OCI-LY1 (cell line): Measurements from ENCODE around the gene SORBS2.

Experiments
- EZH2 ChIP-seq: fragments of 200-600 bp; sonication (generic), shearing (Covaris generic); IDR thresholded peaks from 2 replicates; pipeline ENCODE4 v1.8.0; 2017; ENCODE audit warnings: borderline replicate concordance, mixed run types, mild to moderate bottlenecking, antibody characterized with exemption, low read length, moderate library complexity, mixed read lengths
- TF ChIP-seq, protein P1 (sequence below): fragments of 200-600 bp; sonication (generic), shearing (Covaris generic); IDR thresholded peaks from 2 replicates; pipeline ENCODE4 v1.5.1; 2017; ENCODE audit warnings: mild to moderate bottlenecking, antibody characterized with exemption, low read length, moderate library complexity, mixed read lengths

DNA sequence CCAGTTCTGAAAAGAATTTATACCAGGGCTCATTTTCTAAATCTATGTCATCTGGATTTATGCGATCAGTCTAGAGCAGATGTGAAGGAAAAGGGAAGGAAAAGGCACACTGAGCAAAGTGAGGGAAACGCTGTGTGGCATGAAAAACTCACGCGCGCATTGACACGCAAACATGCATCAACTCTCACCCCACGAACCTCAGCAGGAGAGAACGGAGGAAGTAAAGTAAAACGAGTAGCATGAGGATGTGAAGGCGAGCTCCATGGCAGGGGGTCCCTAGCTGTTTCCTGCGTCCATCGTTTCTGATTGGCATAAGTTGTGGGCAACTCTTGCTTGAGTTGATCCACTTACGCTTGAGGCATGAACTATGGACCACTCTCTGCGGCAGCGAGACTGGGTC is 173.9 kb downstream of the SORBS2 start:
- TF ChIP-seq, protein P1, sequence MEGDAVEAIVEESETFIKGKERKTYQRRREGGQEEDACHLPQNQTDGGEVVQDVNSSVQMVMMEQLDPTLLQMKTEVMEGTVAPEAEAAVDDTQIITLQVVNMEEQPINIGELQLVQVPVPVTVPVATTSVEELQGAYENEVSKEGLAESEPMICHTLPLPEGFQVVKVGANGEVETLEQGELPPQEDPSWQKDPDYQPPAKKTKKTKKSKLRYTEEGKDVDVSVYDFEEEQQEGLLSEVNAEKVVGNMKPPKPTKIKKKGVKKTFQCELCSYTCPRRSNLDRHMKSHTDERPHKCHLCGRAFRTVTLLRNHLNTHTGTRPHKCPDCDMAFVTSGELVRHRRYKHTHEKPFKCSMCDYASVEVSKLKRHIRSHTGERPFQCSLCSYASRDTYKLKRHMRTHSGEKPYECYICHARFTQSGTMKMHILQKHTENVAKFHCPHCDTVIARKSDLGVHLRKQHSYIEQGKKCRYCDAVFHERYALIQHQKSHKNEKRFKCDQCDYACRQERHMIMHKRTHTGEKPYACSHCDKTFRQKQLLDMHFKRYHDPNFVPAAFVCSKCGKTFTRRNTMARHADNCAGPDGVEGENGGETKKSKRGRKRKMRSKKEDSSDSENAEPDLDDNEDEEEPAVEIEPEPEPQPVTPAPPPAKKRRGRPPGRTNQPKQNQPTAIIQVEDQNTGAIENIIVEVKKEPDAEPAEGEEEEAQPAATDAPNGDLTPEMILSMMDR = no peak
- no peak for TF ChIP-seq EZH2
